Activated CD4-positive, alpha-beta T cell treated with anti-CD3 and anti-CD28 coated beads, Interleukin-2, Interleukin-6, amounts not matched to agents 100 ng/mL and 50 ng/mL, durations not matched to agents 16 hours and 8 hours (primary cell): ENCODE results near the gene SULT1B1.
A peak's percentile ranks its signal among the peaks of the same experiment; 100 is the strongest.
"Not testable (repeated sequence)": the region's sequence is repeated elsewhere in the genome, so short reads cannot be mapped to it uniquely, and the experiment has no call there.

ENCODE experiments used
- DNase-seq: peaks from one replicate; pipeline ENCODE4 v3.0.0-alpha.2; 2020

Gene SULT1B1

GRCh38 chr4:69760455-69760854, at the start of gene SULT1B1:
Gene SULT1B1, minus strand, starts transcription at chr4:69760620. Its CDS starts 5,403 bp downstream, at chr4:69755217.
- peak; percentile 33 for DNase-seq

GRCh38 chr4:69800599-69800998, 40.2 kb upstream of the SULT1B1 start:
- DNase-seq = no peak

GRCh38 chr4:69799337-69799736, 38.9 kb upstream of the SULT1B1 start:
- no peak for DNase-seq

DNA sequence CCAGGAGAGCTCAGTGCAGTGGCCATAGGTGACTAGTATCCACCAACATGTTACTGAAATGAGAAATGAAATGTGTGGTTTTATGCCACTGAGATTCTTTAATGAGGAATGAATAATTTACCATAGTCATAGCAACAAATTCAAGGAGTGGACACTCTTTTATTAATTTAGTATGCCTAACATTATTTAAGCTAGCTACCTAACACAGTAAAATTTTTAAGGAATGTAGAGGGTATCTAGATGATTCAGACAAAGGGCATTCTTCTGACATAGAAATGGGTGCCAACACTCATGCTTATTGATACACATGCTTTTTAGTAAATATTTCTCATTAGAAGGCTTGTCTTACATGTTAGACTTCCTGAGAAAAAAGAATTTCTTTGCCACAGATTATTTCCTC, 33.3 kb upstream of the SULT1B1 start:
- no peak for DNase-seq

DNA sequence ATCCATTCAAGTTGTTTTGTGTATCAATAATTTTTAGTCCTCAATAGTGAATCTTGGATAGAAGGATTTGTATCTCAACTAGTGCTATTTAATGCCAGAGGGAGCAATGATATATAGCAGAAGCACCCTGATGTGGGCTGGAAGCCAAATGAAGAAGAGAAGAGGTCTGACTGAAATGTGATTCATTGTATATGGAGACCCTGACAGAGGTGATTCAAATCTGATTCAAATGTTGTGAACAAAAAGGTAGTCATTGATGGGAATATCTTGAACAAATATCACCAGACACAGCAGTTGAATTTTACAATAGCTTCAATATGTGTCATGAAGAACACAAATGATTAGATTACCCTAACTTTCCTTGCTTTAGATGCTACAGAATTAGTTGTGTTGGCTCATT, 27.5 kb upstream of the SULT1B1 start:
- DNase-seq = no peak

- no peak for DNase-seq
Observed at GRCh38 chr4:69786547-69786946, 26.1 kb upstream of the SULT1B1 start.

DNA sequence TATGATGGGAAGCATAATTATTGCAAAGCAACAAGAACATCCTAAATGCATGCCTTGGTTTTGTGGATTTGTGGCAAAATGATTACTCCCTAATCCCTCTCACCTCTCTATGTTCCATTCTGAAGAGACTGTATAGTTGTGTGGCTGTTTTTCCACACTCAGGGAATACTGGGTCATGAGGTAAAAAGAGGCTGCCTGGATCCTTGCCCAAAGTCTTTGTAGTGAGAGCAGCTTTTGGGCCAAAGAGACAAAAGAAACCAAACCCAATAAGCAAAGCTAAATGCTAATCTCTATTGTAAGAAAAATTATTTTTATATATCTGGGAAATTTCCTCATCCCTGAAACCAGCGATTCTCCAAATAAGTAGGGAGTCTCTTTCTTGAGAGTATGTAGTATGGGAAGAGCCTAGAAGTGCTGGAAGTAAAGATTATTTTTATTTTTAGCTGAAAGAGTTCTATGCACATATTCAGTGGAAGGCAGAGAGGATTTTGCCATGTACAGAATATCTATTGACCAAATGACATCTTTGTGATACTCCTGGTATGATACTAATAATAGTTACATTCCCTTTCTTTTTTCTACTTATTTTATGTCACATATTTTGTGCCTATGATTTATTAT, 24.9 kb upstream of the SULT1B1 start:
- DNase-seq = no peak

- no peak for DNase-seq
Observed at GRCh38 chr4:69782651-69783310, 22.4 kb upstream of the SULT1B1 start.

- DNase-seq = no peak
Observed at GRCh38 chr4:69781458-69782418, 21.3 kb upstream of the SULT1B1 start.

- no peak for DNase-seq
Observed at GRCh38 chr4:69780141-69780540, 19.7 kb upstream of the SULT1B1 start.

DNA sequence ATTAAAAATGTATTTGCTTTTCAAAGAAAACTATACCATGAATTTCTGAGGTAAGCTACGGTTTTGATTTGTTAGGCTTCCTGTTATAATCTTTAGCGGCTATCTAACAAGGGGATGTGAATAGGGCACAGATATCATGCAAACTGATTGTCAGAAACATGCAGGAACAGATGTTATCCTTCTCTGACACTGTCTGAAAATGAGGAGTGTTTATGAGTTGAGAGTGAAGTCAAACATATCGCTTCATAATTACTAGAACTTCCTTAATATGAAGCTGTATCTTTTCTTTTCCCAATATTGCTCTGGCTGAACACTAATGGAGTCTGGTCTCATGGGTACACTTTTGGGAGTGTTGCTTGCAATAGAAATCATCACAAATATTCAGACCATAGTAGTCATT, 16.3 kb upstream of the SULT1B1 start:
- no peak for DNase-seq

DNA sequence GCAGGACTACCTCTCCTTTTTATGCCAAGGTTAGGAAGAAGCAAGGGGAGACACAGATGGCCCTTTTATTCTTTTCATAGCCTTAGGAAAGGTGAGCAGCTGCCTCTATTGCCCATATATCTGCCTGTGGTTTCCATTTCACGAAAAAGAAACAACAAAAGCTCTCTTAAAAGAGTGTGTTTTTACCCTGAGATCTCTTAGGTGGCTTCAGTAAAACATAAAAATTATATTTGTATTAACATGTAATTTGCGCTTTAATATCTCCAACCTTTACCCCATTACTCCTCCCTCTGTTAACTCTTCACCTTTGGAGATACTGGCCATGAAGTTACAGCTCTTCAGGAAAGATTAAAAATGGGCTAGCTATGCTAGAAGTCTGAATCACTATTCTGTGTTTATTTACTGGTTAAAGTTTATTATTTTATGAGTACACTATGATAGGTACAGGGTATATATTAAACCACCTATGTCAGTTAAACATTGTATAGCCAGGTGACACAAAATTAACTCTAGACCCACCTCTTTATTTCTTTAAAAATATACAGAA, 15.0 kb upstream of the SULT1B1 start:
- DNase-seq = no peak

DNA sequence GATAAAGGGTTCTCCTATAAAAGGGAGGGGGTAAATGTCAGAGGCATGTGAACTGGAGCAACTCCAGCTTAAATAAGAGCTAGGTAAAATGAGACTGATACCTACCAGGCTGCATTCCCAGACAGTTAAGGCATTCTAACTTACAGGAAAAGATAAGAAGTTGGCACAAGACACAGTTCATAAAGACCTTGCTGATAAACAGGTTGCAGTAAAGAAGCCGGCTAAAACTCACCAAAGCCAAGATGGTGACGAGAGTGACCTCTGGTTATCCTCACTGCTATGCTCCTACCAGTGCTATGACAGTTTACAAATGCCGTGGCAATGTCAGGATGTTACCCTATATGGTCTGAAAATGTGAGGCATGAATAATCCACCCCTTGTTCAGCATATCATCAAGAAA, 13.1 kb upstream of the SULT1B1 start:
- DNase-seq = no peak

DNA sequence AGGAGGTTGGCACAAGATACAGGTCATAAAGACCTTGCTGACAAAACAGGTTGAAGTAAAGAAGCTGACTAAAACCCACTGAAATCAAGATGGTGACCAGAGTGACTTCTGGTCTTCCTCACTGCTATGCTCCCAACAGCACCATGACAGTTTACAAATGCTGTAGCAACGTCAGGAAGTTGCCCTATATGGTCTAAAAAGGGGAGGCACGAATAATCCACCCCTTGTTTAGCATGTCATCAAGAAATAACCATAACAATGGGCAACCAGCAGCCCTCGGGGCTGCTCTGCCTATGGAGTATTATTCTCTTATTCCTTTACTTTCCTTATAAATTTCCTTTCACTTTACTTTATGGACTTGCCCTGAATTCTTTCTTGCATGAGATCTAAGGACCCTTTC, 8.1 kb upstream of the SULT1B1 start:
- DNase-seq = not testable (repeated sequence)

GRCh38 chr4:69765751-69766150, 5.3 kb upstream of the SULT1B1 start:
- DNase-seq = no peak

GRCh38 chr4:69764311-69764710, 3.9 kb upstream of the SULT1B1 start:
- no peak for DNase-seq

- DNase-seq = no peak
Observed at GRCh38 chr4:69763233-69763632, 2.8 kb upstream of the SULT1B1 start.

- no peak for DNase-seq
Observed at GRCh38 chr4:69759189-69759604, 1.2 kb downstream of the SULT1B1 start.

DNA sequence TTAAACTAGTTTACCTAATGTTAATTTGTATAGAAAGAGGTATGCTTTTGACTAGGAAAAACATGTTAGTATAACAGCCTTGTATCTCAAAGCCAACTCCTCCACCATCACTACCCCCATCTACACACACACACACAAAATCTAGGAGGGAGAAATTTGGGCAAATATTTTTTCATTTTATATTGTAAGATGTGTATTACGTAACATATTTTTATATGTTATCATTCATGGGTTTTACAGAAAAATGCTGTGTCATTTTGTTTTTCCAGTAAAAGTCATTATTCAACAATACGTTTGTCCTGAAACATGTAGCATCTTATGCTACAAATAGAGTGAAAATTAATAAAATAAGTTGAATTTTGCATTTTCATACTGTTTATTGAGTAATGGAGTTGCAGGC, 3.0 kb downstream of the SULT1B1 start:
- no peak for DNase-seq

GRCh38 chr4:69754926-69755580, 5.4 kb downstream of the SULT1B1 start:
- DNase-seq = no peak

DNA sequence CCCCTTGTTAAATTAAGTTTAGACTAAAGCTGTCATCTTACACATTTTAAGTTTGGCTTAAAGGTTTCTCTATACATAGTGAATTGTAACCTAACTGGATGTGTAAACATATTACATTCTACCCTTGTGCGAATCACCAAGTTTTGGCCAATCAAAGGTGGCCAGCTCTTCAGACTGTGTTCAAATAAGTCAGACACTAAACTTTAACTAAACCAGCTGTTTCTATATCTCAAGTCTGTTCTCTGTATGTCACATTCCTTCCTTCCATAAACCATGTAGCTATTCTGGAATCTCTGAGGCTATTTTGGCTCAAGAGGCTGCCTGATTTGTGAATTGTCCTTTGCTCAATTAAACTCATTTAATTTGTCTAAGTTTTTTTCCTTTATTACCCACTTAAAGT, 6.7 kb downstream of the SULT1B1 start:
- no peak for DNase-seq

- DNase-seq = no peak
Observed at GRCh38 chr4:69750346-69750745, 10.1 kb downstream of the SULT1B1 start.

GRCh38 chr4:69749771-69750170, 10.6 kb downstream of the SULT1B1 start:
- no peak for DNase-seq
